ENCODE measurements around the gene USP7.

GRCh38 chr16:8943001-8943763 is 20.5 kb downstream of the USP7 start:
- no peak for TF ChIP-seq CTCF (IDR thresholded peaks at IDR 0.05)
- TF ChIP-seq POLR2A (IDR thresholded peaks at IDR 0.05) = no peak

All from prostate gland (tissue), 2 donors.